ENCODE data around the gene NKD1. TPM values are rescaled to one million over a fixed set of nuclear protein-coding genes. Genes with fewer than 3 reads are reported as not detected.

Gene NKD1
- total RNA-seq, 2 donors from 2014 or later: 1.1 to 3.0 TPM

GRCh38 chr16:50675686-50676610, 127.8 kb downstream of the NKD1 start:
- H3K4me1 ChIP-seq: no peaks in the 10 kb centered on the region
- no peak overlapping the region for H3K27ac ChIP-seq
- H3K9me3 ChIP-seq: peaks cover 4 to 24% of the 10 kb centered on the region in 2 donors
- peaks cover 0 to 7% of the 10 kb centered on the region in 2 donors for H3K27me3 ChIP-seq
- no peak for DNase-seq (ENCODE audit: low spot score)
- no peaks in the 10 kb centered on the region for H3K36me3 ChIP-seq
- H3K4me3 ChIP-seq: no peak overlapping the region
- TF ChIP-seq CTCF (IDR thresholded peaks at IDR 0.05): no peak

- H3K4me3 ChIP-seq: no peak overlapping the region
- TF ChIP-seq CTCF (IDR thresholded peaks at IDR 0.05): no peak
- no peaks in the 10 kb centered on the region for H3K36me3 ChIP-seq
- H3K4me1 ChIP-seq: no peaks in the 10 kb centered on the region
- H3K27ac ChIP-seq: no peak overlapping the region
- H3K9me3 ChIP-seq: peaks cover 4 to 21% of the 10 kb centered on the region in 2 donors
- DNase-seq (ENCODE audit: low spot score): no peak
- H3K27me3 ChIP-seq: peaks cover 0 to 7% of the 10 kb centered on the region in 2 donors
Observed at GRCh38 chr16:50676684-50677225, 128.6 kb downstream of the NKD1 start.

GRCh38 chr16:50677351-50677750, 129.2 kb downstream of the NKD1 start:
- Histone ChIP-seq H3K27ac (no peak overlapping the region), H3K4me1 (no peaks in the 10 kb centered on the region), H3K4me3 (no peak overlapping the region), H3K9me3 (peaks cover 0 to 15% of the 10 kb centered on the region in 2 donors), H3K27me3 (peaks cover 0 to 7% of the 10 kb centered on the region in 2 donors), H3K36me3 (no peaks in the 10 kb centered on the region)
- peak in 1 of 2 donors; percentile 35 for TF ChIP-seq CTCF (IDR thresholded peaks at IDR 0.05)
- DNase-seq (ENCODE audit: low spot score): no peak

GRCh38 chr16:50678531-50678930, 130.3 kb downstream of the NKD1 start:
- Histone ChIP-seq H3K9me3 (peaks cover 0 to 3% of the 10 kb centered on the region in 2 donors), H3K36me3 (no peaks in the 10 kb centered on the region), H3K4me3 (no peak overlapping the region), H3K4me1 (no peaks in the 10 kb centered on the region), H3K27ac (no peak overlapping the region), H3K27me3 (peaks cover 0 to 1% of the 10 kb centered on the region in 2 donors)
- TF ChIP-seq CTCF (IDR thresholded peaks at IDR 0.05): no peak
- DNase-seq (ENCODE audit: low spot score): no peak

GRCh38 chr16:50679266-50679665, 131.1 kb downstream of the NKD1 start:
- H3K27me3 ChIP-seq: no peaks in the 10 kb centered on the region
- no peaks in the 10 kb centered on the region for H3K4me1 ChIP-seq
- H3K4me3 ChIP-seq: no peak overlapping the region
- H3K27ac ChIP-seq: no peak overlapping the region
- no peak for DNase-seq (ENCODE audit: low spot score)
- H3K36me3 ChIP-seq: no peaks in the 10 kb centered on the region
- TF ChIP-seq CTCF (IDR thresholded peaks at IDR 0.05): no peak
- H3K9me3 ChIP-seq: no peaks in the 10 kb centered on the region

Data from right atrium auricular region (tissue), 2 donors.